HFF-Myc (cell line): ENCODE results near the gene TOP3B.

Experiments
- DNase-seq: peaks from one replicate; pipeline ENCODE4 v3.0.0-alpha.2; 2011; ENCODE audit warnings: low read depth; ENCODE audit errors: extremely low read depth
- H3K4me3 ChIP-seq: replicated peaks from 2 replicates; pipeline ENCODE4 v1.5.1; 2011; ENCODE audit warnings: low read depth, mild to moderate bottlenecking, control low read depth, low read length
- TF ChIP-seq, protein P1 (sequence below): IDR thresholded peaks from 2 replicates; pipeline ENCODE4 v1.5.1; 2012; ENCODE audit warnings: mild to moderate bottlenecking, low read depth, low read length, control low read depth; ENCODE audit errors: missing control alignments

TOP3B gene

DNA sequence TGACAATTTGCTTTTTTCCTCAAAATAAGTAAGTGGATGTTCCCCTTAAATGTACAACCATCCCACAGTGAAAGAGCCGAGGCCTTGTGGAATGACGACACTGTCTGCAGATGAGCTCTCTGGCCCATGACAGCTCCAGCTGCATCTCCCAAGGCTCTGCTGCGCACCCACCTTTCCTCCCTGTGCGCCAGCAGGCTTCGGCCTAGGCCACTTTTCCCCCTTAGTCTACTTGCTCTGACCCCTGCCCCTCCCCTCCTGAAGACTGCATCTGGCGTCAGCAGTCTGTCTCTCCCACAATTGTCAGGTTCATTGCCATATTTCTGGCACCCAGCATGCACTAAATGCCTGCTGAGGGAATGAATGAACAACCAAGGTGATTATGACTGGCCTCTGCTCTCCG lies 2.0 kb downstream of the TOP3B start:
- DNase-seq, result no peak
- H3K4me3 ChIP-seq, result no peak overlapping the region
- TF ChIP-seq, protein P1, sequence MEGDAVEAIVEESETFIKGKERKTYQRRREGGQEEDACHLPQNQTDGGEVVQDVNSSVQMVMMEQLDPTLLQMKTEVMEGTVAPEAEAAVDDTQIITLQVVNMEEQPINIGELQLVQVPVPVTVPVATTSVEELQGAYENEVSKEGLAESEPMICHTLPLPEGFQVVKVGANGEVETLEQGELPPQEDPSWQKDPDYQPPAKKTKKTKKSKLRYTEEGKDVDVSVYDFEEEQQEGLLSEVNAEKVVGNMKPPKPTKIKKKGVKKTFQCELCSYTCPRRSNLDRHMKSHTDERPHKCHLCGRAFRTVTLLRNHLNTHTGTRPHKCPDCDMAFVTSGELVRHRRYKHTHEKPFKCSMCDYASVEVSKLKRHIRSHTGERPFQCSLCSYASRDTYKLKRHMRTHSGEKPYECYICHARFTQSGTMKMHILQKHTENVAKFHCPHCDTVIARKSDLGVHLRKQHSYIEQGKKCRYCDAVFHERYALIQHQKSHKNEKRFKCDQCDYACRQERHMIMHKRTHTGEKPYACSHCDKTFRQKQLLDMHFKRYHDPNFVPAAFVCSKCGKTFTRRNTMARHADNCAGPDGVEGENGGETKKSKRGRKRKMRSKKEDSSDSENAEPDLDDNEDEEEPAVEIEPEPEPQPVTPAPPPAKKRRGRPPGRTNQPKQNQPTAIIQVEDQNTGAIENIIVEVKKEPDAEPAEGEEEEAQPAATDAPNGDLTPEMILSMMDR, result no peak

DNA sequence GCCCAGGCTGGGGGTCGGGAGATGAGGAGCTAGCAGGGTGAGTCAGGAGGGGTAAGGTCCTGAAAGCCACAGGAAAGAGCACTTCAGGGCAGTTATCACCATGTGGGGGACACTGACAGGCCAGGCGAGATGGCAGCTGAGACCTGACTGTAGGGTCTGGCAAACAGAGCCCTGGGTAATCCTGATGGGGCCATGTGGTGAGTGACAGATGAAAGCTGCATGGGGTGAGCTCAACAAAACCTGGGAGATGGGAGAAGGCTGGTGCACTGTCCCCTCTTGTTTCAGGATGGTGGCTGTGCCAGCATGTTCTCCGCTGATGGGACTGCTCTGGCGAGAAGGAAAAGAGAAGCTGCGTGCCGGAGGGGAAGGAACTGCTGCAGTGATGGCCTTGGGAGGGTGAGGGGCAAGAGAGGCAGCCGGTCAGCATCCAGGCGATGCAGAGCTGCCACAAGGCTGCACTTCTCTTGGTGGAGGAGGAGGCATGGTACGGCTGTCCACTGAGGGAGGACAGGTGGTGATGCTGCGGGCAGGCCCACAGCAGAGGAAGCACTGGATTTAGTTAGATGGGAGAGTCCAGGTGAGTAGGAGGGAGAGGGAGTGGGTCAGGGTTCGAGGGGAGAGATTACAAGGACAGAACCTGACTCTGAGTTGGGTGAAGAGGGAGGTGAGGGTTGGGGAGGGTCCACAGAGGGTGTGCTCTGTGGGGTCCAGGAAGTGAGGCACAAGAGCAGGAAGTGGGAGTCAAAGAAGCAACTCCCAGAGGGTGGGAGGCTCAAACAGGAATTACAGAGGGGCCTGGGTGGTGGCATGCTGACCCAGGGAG lies 3.8 kb downstream of the TOP3B start:
- TF ChIP-seq, protein P1, result no peak
- no peak for DNase-seq
- no peak overlapping the region for H3K4me3 ChIP-seq

DNA sequence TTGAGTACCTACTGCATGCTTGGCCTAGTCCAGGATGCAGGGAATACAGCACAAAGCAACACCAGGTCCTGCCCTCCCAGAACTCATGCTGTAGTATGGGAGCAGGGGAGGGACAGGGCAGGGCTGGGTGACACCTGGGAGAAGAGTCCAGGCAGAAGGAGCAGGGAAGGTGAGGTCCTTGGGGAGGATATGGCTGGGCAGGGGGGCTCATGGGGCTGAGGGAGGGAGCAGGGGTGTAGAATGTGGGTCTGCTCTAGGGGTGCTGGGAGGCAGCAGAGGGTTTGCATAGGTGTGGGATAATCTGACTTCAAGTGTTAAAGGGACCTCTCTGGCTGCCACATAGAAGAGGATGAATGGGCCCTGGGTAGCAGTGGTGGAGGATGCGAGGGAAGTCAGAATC lies 4.8 kb downstream of the TOP3B start:
- H3K4me3 ChIP-seq, result no peak overlapping the region
- TF ChIP-seq, protein P1, result no peak
- DNase-seq, result no peak

DNA sequence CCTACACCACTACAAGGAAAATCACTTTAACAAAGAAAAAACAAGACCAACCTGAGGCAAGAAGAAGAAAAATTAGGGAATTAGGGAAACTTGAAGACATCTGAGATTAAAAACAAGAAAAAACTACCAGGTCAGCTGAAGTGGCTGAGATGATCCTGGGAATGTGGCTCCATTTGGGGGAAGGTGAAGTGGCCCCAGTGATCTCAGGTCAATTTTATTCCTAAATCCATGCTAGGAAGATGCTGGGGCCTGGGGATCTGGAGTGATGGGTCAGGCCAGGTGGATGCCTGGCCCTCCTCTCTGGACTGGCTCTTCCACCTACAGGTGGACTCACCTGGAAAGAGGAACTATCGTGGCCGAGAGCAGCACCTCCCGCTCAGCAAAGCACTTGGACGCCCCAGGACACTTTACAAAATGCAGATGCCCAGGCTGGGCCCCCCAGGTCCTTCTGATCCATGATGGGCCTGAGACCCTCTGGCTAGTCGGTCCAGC lies 6.7 kb downstream of the TOP3B start:
- DNase-seq, result no peak
- H3K4me3 ChIP-seq, result no peak overlapping the region
- TF ChIP-seq, protein P1, result no peak

DNA sequence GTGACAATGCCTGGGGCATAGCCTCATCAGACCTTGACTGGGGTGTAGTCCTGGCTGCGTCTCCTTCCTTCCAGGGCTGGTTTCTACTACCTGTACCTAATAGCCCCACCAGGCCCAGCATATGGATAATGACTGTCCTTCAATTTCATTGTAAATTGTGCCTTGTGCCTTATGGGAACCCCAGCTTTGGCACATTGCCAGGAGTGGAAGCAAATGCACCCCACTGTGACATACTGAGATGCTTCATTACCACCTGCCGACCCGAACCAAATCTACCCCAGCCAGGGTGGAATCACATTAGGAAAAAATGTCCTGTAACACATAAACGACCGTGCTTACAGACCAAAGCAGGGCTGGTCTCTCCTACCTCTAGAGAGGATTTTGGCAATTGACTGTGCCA lies 7.3 kb downstream of the TOP3B start:
- H3K4me3 ChIP-seq, result no peak overlapping the region
- DNase-seq, result no peak
- TF ChIP-seq, protein P1, result no peak

DNA sequence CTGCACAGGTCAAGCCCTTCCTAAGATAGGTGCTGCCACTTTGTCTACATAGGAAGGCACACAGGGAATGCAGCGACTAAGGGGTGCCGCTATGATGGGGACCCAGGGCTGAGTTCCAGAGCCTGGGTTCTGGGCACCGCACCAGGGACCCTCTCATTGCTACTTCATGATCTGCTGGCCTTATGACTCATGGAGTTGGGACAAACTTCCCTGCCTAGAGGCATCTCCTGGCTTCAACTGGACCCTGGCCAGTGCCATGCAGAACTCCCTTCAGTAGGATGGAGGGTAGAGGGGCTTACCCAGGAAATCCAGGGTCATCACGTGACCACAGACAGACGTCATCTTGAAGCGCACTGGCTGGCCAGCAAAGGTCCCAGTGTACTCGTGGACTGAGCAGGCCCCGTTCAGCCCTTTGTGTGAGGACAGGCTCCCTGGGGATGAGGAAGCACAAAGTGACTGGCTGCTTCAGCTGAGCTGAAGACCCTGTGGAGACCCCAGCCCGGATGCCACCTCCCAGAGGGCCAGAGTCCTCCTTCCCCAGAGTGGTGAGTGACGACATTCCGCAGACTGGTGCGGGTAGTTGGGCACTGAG lies 8.4 kb downstream of the TOP3B start:
- DNase-seq, result no peak
- TF ChIP-seq, protein P1, result no peak
- no peak overlapping the region for H3K4me3 ChIP-seq

DNA sequence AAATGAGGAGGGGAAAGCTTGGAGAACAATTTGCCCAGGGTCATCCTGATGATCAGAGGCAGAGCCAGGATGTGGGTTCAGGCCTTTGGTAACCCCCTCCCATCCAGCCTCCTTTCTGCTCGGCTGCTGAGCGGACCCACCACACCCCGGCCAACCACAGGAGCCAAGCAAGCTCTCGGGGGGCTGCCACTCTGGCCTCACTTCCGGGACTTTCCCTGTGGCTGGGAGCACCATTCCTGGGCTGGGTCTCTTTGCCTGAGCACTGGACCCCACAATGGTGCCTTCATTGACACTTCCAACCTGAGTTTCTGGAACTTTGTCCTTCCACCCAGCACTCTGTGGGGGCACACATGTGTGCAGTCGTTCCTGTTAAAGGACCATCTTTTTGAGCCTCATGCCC lies 9.8 kb downstream of the TOP3B start:
- no peak for DNase-seq
- H3K4me3 ChIP-seq, result no peak overlapping the region
- TF ChIP-seq, protein P1, result no peak
